HL-60 (cell line): ENCODE data around the gene KCNK17.

Experiments used
- DNase-seq, 2 experiments: peaks; one replicate each; pipeline ENCODE4 v3.0.0-alpha.2; 2010 to 2020; ENCODE audit warnings: low read depth in 1 of 2, low spot score in 1 of 2
- H3K27ac ChIP-seq: fragments of 250-450 bp; sonication (Bioruptor Pico); replicated peaks from 2 replicates; pipeline ENCODE4 v1.5.1; 2020; ENCODE audit warnings: mild to moderate bottlenecking, moderate library complexity
- H3K27me3 ChIP-seq: fragments of 250-450 bp; sonication (Bioruptor Pico); 2 replicates; pipeline ENCODE4 v1.5.1; 2021; ENCODE audit warnings: mild to moderate bottlenecking, moderate library complexity; ENCODE audit not compliant: insufficient read depth, poor library complexity, severe bottlenecking
- H3K4me3 ChIP-seq: replicated peaks from 2 replicates; pipeline ENCODE4 v1.5.1; 2011; ENCODE audit warnings: mild to moderate bottlenecking, control low read depth, low read length; ENCODE audit not compliant: insufficient read depth
- GABPA ChIP-seq: IDR thresholded peaks from 2 replicates; pipeline ENCODE4 v1.6.1; 2012; ENCODE audit warnings: low read depth
- POLR2AphosphoS5 ChIP-seq: IDR thresholded peaks from 2 replicates; pipeline ENCODE4 v1.6.1; 2012; ENCODE audit warnings: low read depth
- SPI1 ChIP-seq: IDR thresholded peaks from 2 replicates; pipeline ENCODE4 v1.6.1; 2012; ENCODE audit warnings: low read depth, mild to moderate bottlenecking, borderline replicate concordance
- TF ChIP-seq, protein P1 (sequence below): IDR thresholded peaks from 2 replicates; pipeline ENCODE4 v1.6.1; 2012; ENCODE audit warnings: low read depth; ENCODE audit not compliant: insufficient replicate concordance
- TF ChIP-seq, protein P2 (sequence below): IDR thresholded peaks from one replicate; pipeline ENCODE4 v1.5.1; 2011; ENCODE audit warnings: low read length, control low read depth, inconsistent platforms; ENCODE audit not compliant: insufficient read depth

KCNK17 gene

DNA sequence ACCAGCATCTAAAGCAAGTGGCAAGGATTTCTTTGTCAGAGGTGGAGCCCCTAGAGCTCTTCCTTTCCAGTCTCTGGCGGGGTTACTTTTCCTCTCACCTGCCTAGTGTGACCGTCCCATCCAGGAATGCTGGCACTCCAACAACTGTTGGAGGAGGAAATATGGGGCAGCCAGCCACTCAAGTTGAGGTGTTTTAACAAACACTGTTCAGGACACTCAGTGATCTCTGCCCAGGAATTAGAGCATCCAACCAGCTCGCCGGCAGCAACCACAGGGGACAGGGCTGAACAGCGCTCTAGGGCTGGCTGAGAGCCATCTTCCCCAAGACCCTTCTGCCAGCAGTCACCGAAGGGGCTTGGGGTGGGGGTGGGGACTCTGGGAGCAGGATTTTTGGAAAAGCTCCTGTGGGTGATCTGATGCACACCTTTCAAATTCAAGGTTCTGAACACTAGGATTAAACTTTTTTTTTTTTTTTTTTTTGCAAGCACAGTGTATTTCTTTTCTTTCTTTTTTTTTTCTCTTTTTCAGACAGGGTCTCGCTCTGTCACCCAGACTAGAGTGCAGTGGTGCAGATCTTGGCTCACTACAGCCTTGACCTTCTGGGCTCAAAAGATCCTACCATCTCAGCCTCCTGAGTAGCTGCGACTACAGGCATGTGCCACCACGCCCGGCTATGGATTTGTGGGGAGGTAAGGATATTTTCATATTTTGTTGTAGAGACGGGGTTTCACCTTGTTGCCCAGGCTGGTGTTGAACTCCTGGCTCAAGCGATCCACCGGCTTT, 36.7 kb upstream of the KCNK17 start:
- no peak overlapping the region for H3K27ac ChIP-seq
- DNase-seq: no peak
- TF ChIP-seq SPI1 (no peak), POLR2AphosphoS5 (no peak), GABPA (no peak)
- TF ChIP-seq, protein P1, sequence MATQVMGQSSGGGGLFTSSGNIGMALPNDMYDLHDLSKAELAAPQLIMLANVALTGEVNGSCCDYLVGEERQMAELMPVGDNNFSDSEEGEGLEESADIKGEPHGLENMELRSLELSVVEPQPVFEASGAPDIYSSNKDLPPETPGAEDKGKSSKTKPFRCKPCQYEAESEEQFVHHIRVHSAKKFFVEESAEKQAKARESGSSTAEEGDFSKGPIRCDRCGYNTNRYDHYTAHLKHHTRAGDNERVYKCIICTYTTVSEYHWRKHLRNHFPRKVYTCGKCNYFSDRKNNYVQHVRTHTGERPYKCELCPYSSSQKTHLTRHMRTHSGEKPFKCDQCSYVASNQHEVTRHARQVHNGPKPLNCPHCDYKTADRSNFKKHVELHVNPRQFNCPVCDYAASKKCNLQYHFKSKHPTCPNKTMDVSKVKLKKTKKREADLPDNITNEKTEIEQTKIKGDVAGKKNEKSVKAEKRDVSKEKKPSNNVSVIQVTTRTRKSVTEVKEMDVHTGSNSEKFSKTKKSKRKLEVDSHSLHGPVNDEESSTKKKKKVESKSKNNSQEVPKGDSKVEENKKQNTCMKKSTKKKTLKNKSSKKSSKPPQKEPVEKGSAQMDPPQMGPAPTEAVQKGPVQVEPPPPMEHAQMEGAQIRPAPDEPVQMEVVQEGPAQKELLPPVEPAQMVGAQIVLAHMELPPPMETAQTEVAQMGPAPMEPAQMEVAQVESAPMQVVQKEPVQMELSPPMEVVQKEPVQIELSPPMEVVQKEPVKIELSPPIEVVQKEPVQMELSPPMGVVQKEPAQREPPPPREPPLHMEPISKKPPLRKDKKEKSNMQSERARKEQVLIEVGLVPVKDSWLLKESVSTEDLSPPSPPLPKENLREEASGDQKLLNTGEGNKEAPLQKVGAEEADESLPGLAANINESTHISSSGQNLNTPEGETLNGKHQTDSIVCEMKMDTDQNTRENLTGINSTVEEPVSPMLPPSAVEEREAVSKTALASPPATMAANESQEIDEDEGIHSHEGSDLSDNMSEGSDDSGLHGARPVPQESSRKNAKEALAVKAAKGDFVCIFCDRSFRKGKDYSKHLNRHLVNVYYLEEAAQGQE: no peak
- TF ChIP-seq, protein P2, sequence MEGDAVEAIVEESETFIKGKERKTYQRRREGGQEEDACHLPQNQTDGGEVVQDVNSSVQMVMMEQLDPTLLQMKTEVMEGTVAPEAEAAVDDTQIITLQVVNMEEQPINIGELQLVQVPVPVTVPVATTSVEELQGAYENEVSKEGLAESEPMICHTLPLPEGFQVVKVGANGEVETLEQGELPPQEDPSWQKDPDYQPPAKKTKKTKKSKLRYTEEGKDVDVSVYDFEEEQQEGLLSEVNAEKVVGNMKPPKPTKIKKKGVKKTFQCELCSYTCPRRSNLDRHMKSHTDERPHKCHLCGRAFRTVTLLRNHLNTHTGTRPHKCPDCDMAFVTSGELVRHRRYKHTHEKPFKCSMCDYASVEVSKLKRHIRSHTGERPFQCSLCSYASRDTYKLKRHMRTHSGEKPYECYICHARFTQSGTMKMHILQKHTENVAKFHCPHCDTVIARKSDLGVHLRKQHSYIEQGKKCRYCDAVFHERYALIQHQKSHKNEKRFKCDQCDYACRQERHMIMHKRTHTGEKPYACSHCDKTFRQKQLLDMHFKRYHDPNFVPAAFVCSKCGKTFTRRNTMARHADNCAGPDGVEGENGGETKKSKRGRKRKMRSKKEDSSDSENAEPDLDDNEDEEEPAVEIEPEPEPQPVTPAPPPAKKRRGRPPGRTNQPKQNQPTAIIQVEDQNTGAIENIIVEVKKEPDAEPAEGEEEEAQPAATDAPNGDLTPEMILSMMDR: no peak
- no peak overlapping the region for H3K4me3 ChIP-seq
- no peaks in the 10 kb centered on the region for H3K27me3 ChIP-seq

DNA sequence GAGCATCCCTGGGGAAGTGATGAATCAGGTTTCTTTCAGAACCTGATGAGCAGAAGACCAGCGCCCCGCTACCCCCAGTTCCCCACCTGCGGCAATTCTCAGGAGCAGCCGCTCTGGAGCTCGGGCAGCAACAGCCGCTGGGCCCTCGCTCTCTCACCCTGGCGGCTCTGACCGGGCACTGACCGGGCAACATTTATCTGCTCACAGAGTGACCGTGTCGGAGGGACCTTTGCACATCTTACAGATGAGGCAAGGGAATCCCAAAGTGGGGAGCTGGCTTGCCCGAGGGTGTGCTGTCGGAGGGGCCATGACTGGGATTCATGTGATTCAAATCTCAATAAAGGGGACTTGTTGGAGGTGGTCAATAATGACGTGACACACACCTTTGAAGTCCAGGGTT, 34.5 kb upstream of the KCNK17 start:
- DNase-seq: no peak
- H3K27ac ChIP-seq: no peak overlapping the region

DNA sequence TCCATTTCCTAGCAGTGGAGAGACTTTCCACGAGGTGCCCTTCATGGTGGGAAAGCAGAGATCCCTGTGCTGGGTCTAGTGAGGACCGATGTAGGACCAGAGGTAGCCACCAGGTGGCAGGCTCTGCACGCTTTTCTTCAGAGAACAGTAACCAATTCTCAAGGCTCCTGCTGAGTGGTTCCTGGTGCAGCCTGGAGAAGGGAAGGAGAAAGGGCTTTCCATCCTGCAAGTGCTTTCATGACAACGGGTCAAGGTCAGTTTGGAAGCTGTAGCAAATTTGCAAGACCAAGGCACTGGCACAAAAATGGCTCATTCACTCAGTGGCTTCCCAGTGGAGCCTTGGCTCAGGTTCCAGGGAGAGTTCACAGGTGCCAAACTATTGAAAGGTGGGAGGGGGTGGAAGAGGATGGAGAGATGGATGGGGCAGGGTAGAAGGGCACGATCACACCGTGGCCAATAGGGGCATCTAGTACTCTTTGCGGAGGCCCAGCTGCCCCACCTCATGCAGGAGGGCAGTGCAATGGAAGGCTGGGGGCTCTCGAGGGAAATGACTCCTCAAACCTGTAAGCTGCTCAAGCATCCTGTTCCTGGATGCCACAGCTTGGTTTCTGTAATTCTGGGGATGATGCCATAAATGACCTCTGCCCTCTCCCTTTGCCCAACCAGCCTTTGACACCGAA, 33.8 kb upstream of the KCNK17 start:
- Histone ChIP-seq H3K4me3 (no peak overlapping the region), H3K27me3 (no peaks in the 10 kb centered on the region), H3K27ac (no peak overlapping the region)
- TF ChIP-seq, protein P2: peak; percentile 87
- TF ChIP-seq, protein P1: no peak
- peak in 1 of 2 experiments; percentile 60 for DNase-seq

More for the DNA sequence above, 34.5 kb upstream of the KCNK17 start:
- TF ChIP-seq POLR2AphosphoS5: no peak
- no peak for TF ChIP-seq GABPA
- no peak for TF ChIP-seq SPI1
- TF ChIP-seq, protein P2: no peak
- TF ChIP-seq, protein P1: no peak
- H3K27me3 ChIP-seq: no peaks in the 10 kb centered on the region
- no peak overlapping the region for H3K4me3 ChIP-seq
